ENCODE data around the gene MBNL2. TPM values are rescaled to one million over a fixed set of nuclear protein-coding genes. Genes with fewer than 3 reads are reported as not detected.

The MBNL2 gene
- total and polyA plus RNA-seq, 2 of the 13 experiments (the other 11 are each of a cell fraction or from before 2014, with no cell fraction given) = 30.8 to 59.0 TPM

GRCh38 chr13:97372936-97373335 is 150.8 kb downstream of the MBNL2 start (continued):
- no peak for TF ChIP-seq PATZ1 (CRISPR knock-in tag; IDR thresholded peaks at IDR 0.05)
- no peak for TF ChIP-seq ZIK1 (CRISPR knock-in tag; IDR thresholded peaks at IDR 0.05; ENCODE audit: borderline replicate concordance, low read depth)
- TF ChIP-seq PRMT3 (CRISPR knock-in tag; IDR thresholded peaks at IDR 0.05; ENCODE audit: borderline replicate concordance, low read depth) = no peak
- TF ChIP-seq ZNF768 (CRISPR knock-in tag; IDR thresholded peaks at IDR 0.05) = no peak
- no peak for TF ChIP-seq NFE2L1 (CRISPR knock-in tag; IDR thresholded peaks at IDR 0.05; ENCODE audit: borderline replicate concordance)
- no peak for TF ChIP-seq ZNF138 (CRISPR knock-in tag; IDR thresholded peaks at IDR 0.05; ENCODE audit: low read depth)
- TF ChIP-seq ZNF34 (CRISPR knock-in tag; IDR thresholded peaks at IDR 0.05; ENCODE audit: borderline replicate concordance) = no peak
- no peak for TF ChIP-seq ZFP36L2 (CRISPR knock-in tag; IDR thresholded peaks at IDR 0.05)
- TF ChIP-seq CSRNP2 (CRISPR knock-in tag; conservative IDR thresholded peaks at IDR 0.05; ENCODE audit: low read depth) = no peak
- no peak for TF ChIP-seq RNF219 (CRISPR knock-in tag; IDR thresholded peaks at IDR 0.05)
